Breast epithelium (tissue), 3 donors: ENCODE data around the gene CTAGE4.
"Not testable (repeated sequence)": the region's sequence is repeated elsewhere in the genome, so short reads cannot be mapped to it uniquely, and the experiment has no call there.

Source experiments
- CTCF ChIP-seq, 3 donors: fragments of 450-650 bp; IDR thresholded peaks; one replicate each; pipeline ENCODE4 v1.5.1; 2016 to 2017; ENCODE audit warnings: antibody characterized with exemption in 3 of 3, mild to moderate bottlenecking in 3 of 3, moderate library complexity in 3 of 3
- POLR2A ChIP-seq: fragments of 450-650 bp; IDR thresholded peaks from one replicate; pipeline ENCODE4 v1.6.1; 2016; ENCODE audit warnings: antibody characterized with exemption, mild to moderate bottlenecking, moderate library complexity

- not testable (repeated sequence) for TF ChIP-seq CTCF (IDR thresholded peaks at IDR 0.05); POLR2A
Measured at GRCh38 chr7:144193782-144194181, 10.5 kb downstream of the CTAGE4 start.
